LNCAP (cell line): ENCODE measurements around the gene AGAP2.

Source experiments
- CTCF ChIP-seq: fragments of 450-650 bp; IDR thresholded peaks from 2 replicates; pipeline ENCODE4 v1.5.1; 2017; ENCODE audit warnings: mild to moderate bottlenecking

AGAP2 gene

GRCh38 chr12:57761391-57761998, 23.0 kb upstream of the AGAP2 start:
- TF ChIP-seq CTCF: no peak

GRCh38 chr12:57760347-57760982, 21.9 kb upstream of the AGAP2 start:
- TF ChIP-seq CTCF: no peak

GRCh38 chr12:57759360-57759980, 20.9 kb upstream of the AGAP2 start:
- TF ChIP-seq CTCF: peak; percentile 71

- no peak for TF ChIP-seq CTCF
Measured at GRCh38 chr12:57758552-57759359, 20.2 kb upstream of the AGAP2 start.

- TF ChIP-seq CTCF: no peak
Measured at GRCh38 chr12:57757771-57758170, 19.2 kb upstream of the AGAP2 start.

- peak; percentile 42; the same call in 1 of the 2 replicates for TF ChIP-seq CTCF
Measured at GRCh38 chr12:57756406-57757341, 18.1 kb upstream of the AGAP2 start.
